HCT116 (cell line): ENCODE data around the gene STK16. TPM values are rescaled to one million over a fixed set of nuclear protein-coding genes. Genes with fewer than 3 reads are reported as not detected.

ENCODE experiments used
- ATAC-seq: fragments of 200-7000 bp; cut with Tn5 transposase; 2 replicates; pipeline ENCODE4 v1.9.1; 2020; ENCODE audit warnings: mild to moderate bottlenecking, moderate library complexity
- BruUV-seq: library from RNA; stranded (reverse); fragments of 400-500 nt; replicated peaks from 2 replicates; lab custom pipeline; 2021; lab: Mats Ljungman, UMichigan
- CTCF ChIA-PET: fragments of 300-600 bp; sonication (Branson Sonifier 250); formaldehyde crosslinking; loops from one replicate; lab custom pipeline; 2021; ENCODE audit warnings: antibody characterized with exemption; lab: Charles Lee
- POLR2A ChIA-PET: fragments of 300-600, 350-600 bp; sonication (Branson Sonifier 250); formaldehyde crosslinking; loops from one replicate; lab custom pipeline; 2021; ENCODE audit warnings: antibody characterized with exemption; lab: Charles Lee
- RAD21 ChIA-PET, 2 experiments: fragments of 300-600 bp; sonication (Branson Sonifier 250); formaldehyde crosslinking; loops; one replicate each; lab custom pipeline; 2023; ENCODE audit warnings: low total read pairs in 2 of 2; ENCODE audit not compliant: uncharacterized antibody in 2 of 2, unreplicated experiment in 2 of 2, low non-redundant PET in 1 of 2; lab: Charles Lee
- DNase-seq: peaks from one replicate; pipeline ENCODE4 v3.0.0-alpha.2; 2010; ENCODE audit warnings: low read depth, low spot score
- H2AFZ ChIP-seq: fragments of 200-600 bp; shearing (Covaris generic), sonication (generic); 2 replicates; pipeline ENCODE4 v1.6.1; 2017; ENCODE audit warnings: low read depth, mixed run types, mixed read lengths, antibody characterized with exemption, low read length; ENCODE audit not compliant: poor library complexity, severe bottlenecking
- H3K27ac ChIP-seq: 2 replicates; pipeline ENCODE4 v1.5.1; 2012; ENCODE audit warnings: low read depth, low read length
- H3K27me3 ChIP-seq: fragments of 200-600 bp; sonication (generic); 2 replicates; pipeline ENCODE4 v1.6.1; 2016; ENCODE audit warnings: mixed run types, low read length, mixed read lengths; ENCODE audit not compliant: insufficient read depth
- H3K36me3 ChIP-seq, 2 experiments: fragments of 200-500 bp in 1 of 2; fragments of 200-600 bp in 1 of 2; sonication (Bioruptor generic) in 1 of 2; sonication (generic) in 1 of 2; 2 replicates each; pipeline versions ENCODE4 v1.5.1 to v1.6.1; 2014 to 2016; ENCODE audit warnings: low read length in 2 of 2, inconsistent platforms in 1 of 2, mixed read lengths in 1 of 2, mixed run types in 1 of 2; ENCODE audit not compliant: insufficient read depth in 2 of 2, control insufficient read depth in 1 of 2
- H3K4me1 ChIP-seq, 2 experiments: fragments of 200-600 bp in 1 of 2; sonication (generic) in 1 of 2; 2 replicates each; pipeline versions ENCODE4 v1.5.1 to v1.6.1; 2012 to 2017; ENCODE audit warnings: low read length in 2 of 2, inconsistent platforms in 1 of 2, mild to moderate bottlenecking in 1 of 2, mixed read lengths in 1 of 2, mixed run types in 1 of 2, moderate library complexity in 1 of 2; ENCODE audit not compliant: insufficient read depth in 2 of 2, control insufficient read depth in 1 of 2
- H3K4me2 ChIP-seq: fragments of 200-600 bp; sonication (generic); 2 replicates; pipeline ENCODE4 v1.6.1; 2017; ENCODE audit warnings: mixed run types, low read length, mixed read lengths
- H3K4me3 ChIP-seq, 2 experiments: fragments of 200-600 bp in 1 of 2; sonication (generic) in 1 of 2; replicated peaks in 1 of 2; 2 replicates each; pipeline ENCODE4 v1.5.1; 2011 to 2016; ENCODE audit warnings: low read length in 2 of 2, control low read depth in 1 of 2, low read depth in 1 of 2, mild to moderate bottlenecking in 1 of 2, mixed read lengths in 1 of 2, mixed run types in 1 of 2
- H3K79me2 ChIP-seq: fragments of 200-600 bp; sonication (generic); 2 replicates; pipeline ENCODE4 v1.6.1; 2017; ENCODE audit warnings: mild to moderate bottlenecking, mixed run types, low read length, moderate library complexity, mixed read lengths; ENCODE audit not compliant: insufficient read depth
- H3K9ac ChIP-seq: fragments of 200-600 bp; sonication (generic); 2 replicates; pipeline ENCODE4 v1.6.1; 2016; ENCODE audit warnings: low read length, mixed read lengths
- H3K9me2 ChIP-seq: fragments of 200-600 bp; sonication (generic), shearing (Covaris generic); 2 replicates; pipeline ENCODE4 v1.6.1; 2017; ENCODE audit warnings: mixed run types, mild to moderate bottlenecking, moderate library complexity; ENCODE audit not compliant: insufficient read depth
- H3K9me3 ChIP-seq, 2 experiments: fragments of 200-500 bp in 1 of 2; fragments of 200-600 bp in 1 of 2; sonication (Bioruptor generic) in 1 of 2; sonication (generic) in 1 of 2; 2 replicates each; pipeline ENCODE4 v1.6.1; 2014 to 2017; ENCODE audit warnings: low read length in 2 of 2, mixed read lengths in 2 of 2, inconsistent platforms in 1 of 2, low read depth in 1 of 2, mild to moderate bottlenecking in 1 of 2, mixed run types in 1 of 2, moderate library complexity in 1 of 2; ENCODE audit not compliant: control insufficient read depth in 1 of 2, insufficient read depth in 1 of 2
- H4K20me1 ChIP-seq: fragments of 200-600 bp; sonication (generic), shearing (Covaris generic); 2 replicates; pipeline ENCODE4 v1.6.1; 2017; ENCODE audit warnings: mixed run types, mild to moderate bottlenecking, moderate library complexity; ENCODE audit not compliant: insufficient read depth
- CTCF ChIP-seq, 3 experiments: fragments of 200-600 bp in 1 of 3; sonication (generic) in 1 of 3; IDR thresholded peaks in 2 of 3; conservative IDR thresholded peaks in 1 of 3; 2 replicates each; pipeline ENCODE4 v1.5.1; 2012 to 2017; ENCODE audit warnings: low read depth in 2 of 3, low read length in 2 of 3, antibody characterized with exemption in 1 of 3, borderline replicate concordance in 1 of 3, control low read depth in 1 of 3, mild to moderate bottlenecking in 1 of 3, mixed read lengths in 1 of 3, mixed run types in 1 of 3, moderate library complexity in 1 of 3; ENCODE audit not compliant: insufficient read depth in 1 of 3
- EGR1 ChIP-seq: IDR thresholded peaks from 2 replicates; pipeline ENCODE4 v1.6.1; 2012; ENCODE audit warnings: low read depth
- ELF1 ChIP-seq: IDR thresholded peaks from 2 replicates; pipeline ENCODE4 v1.6.1; 2012; ENCODE audit warnings: low read depth, borderline replicate concordance
- EZH2 ChIP-seq: fragments of 200-600 bp; sonication (generic); IDR thresholded peaks from 2 replicates; pipeline ENCODE4 v1.6.1; 2017; ENCODE audit warnings: antibody characterized with exemption, mixed run types
- EZH2phosphoT487 ChIP-seq: fragments of 200-600 bp; IDR thresholded peaks from 2 replicates; pipeline ENCODE4 v1.6.1; 2018; ENCODE audit warnings: antibody characterized with exemption, borderline replicate concordance
- JUND ChIP-seq: IDR thresholded peaks from 2 replicates; pipeline ENCODE4 v1.6.1; 2012
- POLR2A ChIP-seq: IDR thresholded peaks from 2 replicates; pipeline ENCODE4 v1.7.0; 2011; ENCODE audit warnings: borderline replicate concordance; ENCODE audit not compliant: insufficient read depth, insufficient read length; ENCODE audit errors: extremely low read depth
- POLR2AphosphoS5 ChIP-seq: IDR thresholded peaks from 2 replicates; pipeline ENCODE4 v1.6.1; 2011; ENCODE audit warnings: mild to moderate bottlenecking, low read depth, low read length, moderate library complexity
- RAD21 ChIP-seq: IDR thresholded peaks from 2 replicates; pipeline ENCODE4 v1.6.1; 2012; ENCODE audit warnings: low read depth, mild to moderate bottlenecking
- REST ChIP-seq: IDR thresholded peaks from 2 replicates; pipeline ENCODE4 v1.6.1; 2012; ENCODE audit warnings: low read depth
- SIN3A ChIP-seq: IDR thresholded peaks from 2 replicates; pipeline ENCODE4 v1.6.1; 2012; ENCODE audit warnings: low read depth
- SP1 ChIP-seq: IDR thresholded peaks from 2 replicates; pipeline ENCODE4 v1.6.1; 2012; ENCODE audit warnings: low read depth
- SRF ChIP-seq: IDR thresholded peaks from 2 replicates; pipeline ENCODE4 v1.6.1; 2012; ENCODE audit warnings: low read depth
- TCF7L2 ChIP-seq: IDR thresholded peaks from 2 replicates; pipeline ENCODE4 v1.7.0; 2011; ENCODE audit warnings: borderline replicate concordance, inconsistent platforms; ENCODE audit not compliant: insufficient read depth, insufficient read length; ENCODE audit errors: extremely low read depth
- YY1 ChIP-seq: IDR thresholded peaks from 2 replicates; pipeline ENCODE4 v1.6.1; 2011; ENCODE audit warnings: low read length, low read depth, moderate library complexity, mild to moderate bottlenecking; ENCODE audit not compliant: insufficient replicate concordance; ENCODE audit errors: extremely low read depth
- ZBTB33 ChIP-seq: IDR thresholded peaks from 2 replicates; pipeline ENCODE4 v1.6.1; 2011; ENCODE audit warnings: mild to moderate bottlenecking, low read length, moderate library complexity; ENCODE audit not compliant: insufficient replicate concordance; ENCODE audit errors: extremely low read depth
- ZFX ChIP-seq: fragments of 450-650 bp; IDR thresholded peaks from 2 replicates; pipeline ENCODE4 v1.6.1; 2017
- intact Hi-C: fragments of 100-400 bp; cut with micrococcal nuclease; formaldehyde crosslinking; loops from 2 replicates; pipeline ENCODE4 v1.10.0; 2022
- total RNA-seq: library from RNA; stranded (reverse); gene quantifications from one replicate; pipeline ENCODE4 v1.2.1, GENCODE V29; 2021; ENCODE audit not compliant: unreplicated experiment

STK16 gene
- total RNA-seq, 1 experiment from 2014 or later, result 31.4 TPM

GRCh38 chr2:219218732-219219701, 26.3 kb upstream of the STK16 start, which contains the start of gene ABCB6:
Gene ABCB6 (minus strand): TSS chr2:219218958. CDS start chr2:219218673, 285 bp downstream.
- RAD21 ChIA-PET, result interaction anchor here in 1 of 2 experiments (1.5 kb wide), 1 partner anchor 43 kb away, joined by 5 read pairs; the partner anchor contains the start of gene CNPPD1
- TF ChIP-seq TCF7L2 (no peak), EZH2 (no peak), REST (no peak), CTCF (IDR thresholded peaks at IDR 0.05 in 2 of 3, conservative IDR thresholded peaks at IDR 0.05 in 1 of 3; ENCODE audit: borderline replicate concordance in 1 of 3, insufficient read depth in 1 of 3, low read depth in 2 of 3, low read length in 2 of 3) (no peak), SP1 (peak; percentile 52; the same call in 1 of the 2 replicates), YY1 (no peak), ELF1 (no peak), ZFX (peak; percentile 87), RAD21 (no peak), ZBTB33 (no peak), JUND (no peak), SRF (no peak), EZH2phosphoT487 (no peak), POLR2AphosphoS5 (peak; percentile 73), SIN3A (peak; percentile 80; the same call in 1 of the 2 replicates), EGR1 (no peak; the same call in 1 of the 2 replicates), POLR2A (no peak)

More at GRCh38 chr2:219218732-219219701, 26.3 kb upstream of the STK16 start, which contains the start of gene ABCB6:
- ATAC-seq (peak; percentile 80), DNase-seq (peak; percentile 70)
- peaks cover 11 to 21% of the 10 kb centered on the region in 2 experiments; a peak in 3 of 4 replicates for H3K36me3 ChIP-seq
- no peaks in the 10 kb centered on the region for H3K9me2 ChIP-seq
- H2AFZ ChIP-seq, result no peak within 1 kb of the TSS
- intact Hi-C loops, result loop anchor here (1.0 kb wide), 1 partner anchor 55 kb away; no protein-coding TSS in a partner anchor
- peak within 1 kb of the TSS; percentile 81 for H3K27ac ChIP-seq
- TSS peak; percentile 56 for BruUV-seq
- POLR2A ChIA-PET, result no interaction called here
- H3K4me3 ChIP-seq, result peak within 1 kb of the TSS; percentile 56 to 70
- peak within 1 kb of the TSS; percentile 100 for H3K4me2 ChIP-seq
- peaks cover 9 to 37% of the 10 kb centered on the region in 2 experiments; a peak in 3 of 4 replicates for H3K4me1 ChIP-seq
- no peaks in the 10 kb centered on the region for H3K27me3 ChIP-seq
- H4K20me1 ChIP-seq, result no peaks in the 10 kb centered on the region
- no peaks in the 10 kb centered on the region for H3K79me2 ChIP-seq
- H3K9me3 ChIP-seq, result no peaks in the 10 kb centered on the region
- CTCF ChIA-PET, result interaction anchor here (0.6 to 2.7 kb wide), 5 partner anchors 12 to 76 kb away, joined by 3 to 12 read pairs (median 4); partner anchors contain the start of gene ZFAND2B
- peak within 1 kb of the TSS; percentile 76 for H3K9ac ChIP-seq
